Mesendoderm (in vitro differentiated cells): ENCODE data around the gene TTLL3.
A peak's percentile ranks its signal among the peaks of the same experiment; 100 is the strongest.

ENCODE experiments used
- DNase-seq: peaks from one replicate; pipeline ENCODE4 v3.0.0; 2013
- H2AK5ac ChIP-seq: 2 replicates; pipeline ENCODE4 v1.6.1; 2013; ENCODE audit warnings: low read length, inconsistent platforms
- H2BK120ac ChIP-seq: 2 replicates; pipeline ENCODE4 v1.6.1; 2013; ENCODE audit warnings: low read depth, mild to moderate bottlenecking, low read length, moderate library complexity, mixed read lengths
- H2BK15ac ChIP-seq: replicated peaks from 2 replicates; pipeline ENCODE4 v1.6.1; 2013; ENCODE audit warnings: low read depth, mild to moderate bottlenecking, moderate library complexity
- H2BK5ac ChIP-seq: 2 replicates; pipeline ENCODE4 v1.6.1; 2013; ENCODE audit warnings: low read length, inconsistent platforms
- H3K18ac ChIP-seq: 2 replicates; pipeline ENCODE4 v1.6.1; 2013; ENCODE audit warnings: mild to moderate bottlenecking, low read length, mixed read lengths
- H3K23ac ChIP-seq: one replicate; pipeline ENCODE4 v1.6.1; 2013; ENCODE audit warnings: low read length
- H3K27ac ChIP-seq: 2 replicates; pipeline ENCODE4 v1.5.1; 2013; ENCODE audit warnings: low read depth, mild to moderate bottlenecking, inconsistent platforms, low read length, moderate library complexity
- H3K27me3 ChIP-seq: 2 replicates; pipeline ENCODE4 v1.6.1; 2013; ENCODE audit warnings: low read length, control low read depth, mild to moderate bottlenecking, inconsistent platforms; ENCODE audit not compliant: insufficient read depth, poor library complexity
- H3K36me3 ChIP-seq: 2 replicates; pipeline ENCODE4 v1.6.1; 2013; ENCODE audit warnings: low read length, inconsistent platforms; ENCODE audit not compliant: control insufficient read depth, insufficient read depth
- H3K4ac ChIP-seq: one replicate; pipeline ENCODE4 v1.6.1; 2013; ENCODE audit warnings: low read depth, mild to moderate bottlenecking, low read length, moderate library complexity
- H3K4me1 ChIP-seq: 2 replicates; pipeline ENCODE4 v1.6.1; 2013; ENCODE audit warnings: low read depth, low read length, inconsistent platforms; ENCODE audit not compliant: control insufficient read depth
- H3K4me2 ChIP-seq: 2 replicates; pipeline ENCODE4 v1.6.1; 2013; ENCODE audit warnings: low read length
- H3K4me3 ChIP-seq: 2 replicates; pipeline ENCODE4 v1.5.1; 2013; ENCODE audit warnings: mild to moderate bottlenecking, low read length
- H3K56ac ChIP-seq: one replicate; pipeline ENCODE4 v1.6.1; 2013; ENCODE audit warnings: low read length
- H3K79me1 ChIP-seq: 2 replicates; pipeline ENCODE4 v1.6.1; 2013; ENCODE audit warnings: low read length, inconsistent platforms
- H3K79me2 ChIP-seq: 2 replicates; pipeline ENCODE4 v1.6.1; 2013; ENCODE audit warnings: mild to moderate bottlenecking, low read length; ENCODE audit not compliant: control insufficient read depth, insufficient read depth
- H3K9ac ChIP-seq: 2 replicates; pipeline ENCODE4 v1.6.1; 2013; ENCODE audit warnings: low read length, inconsistent platforms
- H4K5ac ChIP-seq: one replicate; pipeline ENCODE4 v1.6.1; 2013; ENCODE audit warnings: low read length
- H4K8ac ChIP-seq: one replicate; pipeline ENCODE4 v1.6.1; 2013; ENCODE audit warnings: low read depth, mild to moderate bottlenecking, control low read depth, low read length, moderate library complexity
- WGBS: extraction: QIAGEN DNeasy Blood & Tissue Kit; methylation state at CpG from one replicate; pipeline ENCODE4 v1.1.7; 2013; ENCODE audit warnings: low lambda C conversion rate, missing lambda C conversion rate; ENCODE audit not compliant: insufficient coverage; ENCODE audit errors: extremely low coverage; 5-methylcytosine and 5-hydroxymethylcytosine counted together

The TTLL3 gene

GRCh38 chr3:9826815-9827573, 16.9 kb downstream of the TTLL3 start:
- no peaks in the 10 kb centered on the region for H3K79me1 ChIP-seq
- H2BK15ac ChIP-seq = no peak overlapping the region
- H3K4me3 ChIP-seq = no peak overlapping the region
- no peak overlapping the region for H2AK5ac ChIP-seq
- no peak overlapping the region for H2BK5ac ChIP-seq
- no CpG with 5 or more reads among the region's 20 CpGs for WGBS
- H3K27ac ChIP-seq = no peak overlapping the region
- H3K23ac ChIP-seq = no peak overlapping the region
- no peak overlapping the region for H3K9ac ChIP-seq
- H3K4me1 ChIP-seq = no peaks in the 10 kb centered on the region
- DNase-seq = peak; percentile 79
- no peak overlapping the region for H4K5ac ChIP-seq
- H4K8ac ChIP-seq = no peak overlapping the region
- H3K79me2 ChIP-seq = no peaks in the 10 kb centered on the region
- H3K4ac ChIP-seq = no peak overlapping the region
- no peak overlapping the region for H2BK120ac ChIP-seq
- no peaks in the 10 kb centered on the region for H3K36me3 ChIP-seq
- no peak overlapping the region for H3K18ac ChIP-seq
- no peaks in the 10 kb centered on the region for H3K27me3 ChIP-seq
- H3K4me2 ChIP-seq = no peak overlapping the region
- peak overlapping the region; percentile 15 for H3K56ac ChIP-seq

- no CpG with 5 or more reads among the region's 17 CpGs for WGBS
- Histone ChIP-seq H3K27me3 (no peaks in the 10 kb centered on the region), H3K56ac (no peak overlapping the region), H3K4me2 (no peak overlapping the region), H2BK5ac (no peak overlapping the region), H2AK5ac (no peak overlapping the region), H2BK15ac (no peak overlapping the region), H3K23ac (no peak overlapping the region), H4K5ac (no peak overlapping the region), H3K79me1 (no peaks in the 10 kb centered on the region), H3K27ac (no peak overlapping the region), H2BK120ac (no peak overlapping the region), H3K79me2 (no peaks in the 10 kb centered on the region), H3K9ac (no peak overlapping the region), H3K4me3 (no peak overlapping the region), H3K36me3 (no peaks in the 10 kb centered on the region), H4K8ac (no peak overlapping the region), H3K4me1 (no peaks in the 10 kb centered on the region), H3K18ac (no peak overlapping the region), H3K4ac (no peak overlapping the region)
- DNase-seq = no peak
These were observed 19.0 kb downstream of the TTLL3 start for GRCh38 chr3:9828801-9829755.

- Histone ChIP-seq H3K4me2 (no peak overlapping the region), H3K27ac (no peak overlapping the region), H3K4me1 (no peaks in the 10 kb centered on the region), H3K9ac (no peak overlapping the region), H3K18ac (no peak overlapping the region), H3K79me1 (no peaks in the 10 kb centered on the region), H4K8ac (no peak overlapping the region), H3K23ac (no peak overlapping the region), H3K56ac (no peak overlapping the region), H4K5ac (no peak overlapping the region), H3K4me3 (no peak overlapping the region), H2BK120ac (no peak overlapping the region), H2AK5ac (no peak overlapping the region), H2BK5ac (no peak overlapping the region), H3K27me3 (no peaks in the 10 kb centered on the region), H3K36me3 (no peaks in the 10 kb centered on the region), H2BK15ac (no peak overlapping the region), H3K79me2 (no peaks in the 10 kb centered on the region), H3K4ac (no peak overlapping the region)
- DNase-seq = no peak
- WGBS = no CpG with 5 or more reads among the region's 3 CpGs
These were observed 21.2 kb downstream of the TTLL3 start for GRCh38 chr3:9831253-9831652.

DNA sequence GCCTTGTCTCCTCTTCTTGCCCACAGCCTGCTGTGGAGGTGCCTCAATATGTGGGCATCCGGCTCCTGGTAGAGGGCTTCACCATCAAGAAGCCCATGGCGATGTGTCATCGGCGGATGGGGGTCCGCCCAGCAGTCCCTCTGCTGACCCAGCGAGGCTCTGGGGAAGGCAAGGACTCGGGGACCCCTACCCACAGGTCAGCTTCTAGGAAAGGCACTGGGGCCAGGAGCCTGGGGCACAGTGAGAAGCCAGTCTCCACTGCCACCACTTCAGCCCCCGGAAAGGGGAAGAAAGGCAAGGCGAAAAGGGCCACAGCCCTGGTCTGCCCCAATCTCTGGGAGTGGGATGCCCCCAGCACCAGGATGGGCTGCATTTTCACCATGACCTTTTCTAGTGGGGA, 23.0 kb downstream of the TTLL3 start:
- no CpG with 5 or more reads among the region's 9 CpGs for WGBS
- no peak overlapping the region for H3K4me2 ChIP-seq
- H3K4ac ChIP-seq = no peak overlapping the region
- H3K4me1 ChIP-seq = no peaks in the 10 kb centered on the region
- no peak overlapping the region for H3K56ac ChIP-seq
- no peak overlapping the region for H2BK120ac ChIP-seq
- H3K27me3 ChIP-seq = no peaks in the 10 kb centered on the region
- no peak overlapping the region for H4K5ac ChIP-seq
- no peaks in the 10 kb centered on the region for H3K36me3 ChIP-seq
- H2BK15ac ChIP-seq = no peak overlapping the region
- H3K23ac ChIP-seq = no peak overlapping the region
- no peak overlapping the region for H2BK5ac ChIP-seq
- no peak for DNase-seq
- no peaks in the 10 kb centered on the region for H3K79me2 ChIP-seq
- H3K9ac ChIP-seq = no peak overlapping the region
- no peak overlapping the region for H4K8ac ChIP-seq
- H3K4me3 ChIP-seq = no peak overlapping the region
- H2AK5ac ChIP-seq = no peak overlapping the region
- H3K27ac ChIP-seq = no peak overlapping the region
- H3K79me1 ChIP-seq = no peaks in the 10 kb centered on the region
- H3K18ac ChIP-seq = no peak overlapping the region

DNA sequence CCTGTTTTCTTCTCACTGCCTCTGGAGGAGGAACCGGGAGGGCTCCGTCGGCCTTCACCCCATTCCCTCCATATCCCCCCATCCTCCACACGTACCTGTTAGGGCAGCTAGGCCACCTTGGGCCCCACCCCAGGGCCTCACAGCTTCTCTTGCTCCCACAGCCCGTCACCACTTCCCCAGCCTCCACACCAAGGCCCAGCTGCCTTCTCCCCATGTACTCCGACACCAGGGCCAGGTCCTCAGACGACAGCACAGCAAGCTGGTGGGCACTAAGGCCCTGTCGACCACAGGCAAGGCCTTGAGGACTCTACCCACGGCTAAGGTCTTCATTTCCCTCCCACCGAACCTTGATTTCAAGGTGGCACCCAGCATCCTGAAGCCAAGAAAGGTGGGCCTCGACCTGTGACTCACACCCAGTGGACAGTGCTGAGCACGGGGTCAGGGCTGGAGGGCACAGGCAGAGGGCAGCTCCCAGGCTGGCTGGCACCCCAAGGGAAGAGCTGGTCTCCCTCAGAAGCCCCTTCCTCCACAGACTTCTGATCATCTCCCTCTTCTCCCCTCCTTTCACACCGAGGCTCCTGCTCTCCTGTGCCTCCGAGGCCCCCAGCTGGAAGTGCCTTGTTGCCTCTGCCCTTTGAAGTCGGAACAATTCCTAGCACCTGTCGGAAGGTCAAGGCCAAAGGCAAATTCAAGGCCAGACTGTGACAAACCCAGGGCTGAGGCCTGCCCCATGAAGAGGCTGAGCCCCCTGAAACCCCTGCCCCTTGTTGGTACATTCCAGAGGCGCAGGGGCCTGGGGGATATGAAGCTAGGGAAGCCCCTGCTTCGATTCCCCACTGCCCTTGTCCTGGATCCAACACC, 24.7 kb downstream of the TTLL3 start:
- no peak overlapping the region for H3K4me2 ChIP-seq
- H3K4ac ChIP-seq = no peak overlapping the region
- H3K79me1 ChIP-seq = no peaks in the 10 kb centered on the region
- H2BK5ac ChIP-seq = no peak overlapping the region
- no peak overlapping the region for H2AK5ac ChIP-seq
- no peaks in the 10 kb centered on the region for H3K27me3 ChIP-seq
- no peak overlapping the region for H4K5ac ChIP-seq
- no peak overlapping the region for H3K23ac ChIP-seq
- H3K56ac ChIP-seq = no peak overlapping the region
- no peak for DNase-seq
- no peak overlapping the region for H4K8ac ChIP-seq
- no peaks in the 10 kb centered on the region for H3K79me2 ChIP-seq
- H3K4me3 ChIP-seq = no peak overlapping the region
- no peak overlapping the region for H2BK15ac ChIP-seq
- no peak overlapping the region for H3K27ac ChIP-seq
- WGBS = no CpG with 5 or more reads among the region's 18 CpGs
- no peaks in the 10 kb centered on the region for H3K36me3 ChIP-seq
- H3K18ac ChIP-seq = no peak overlapping the region
- H2BK120ac ChIP-seq = no peak overlapping the region
- no peaks in the 10 kb centered on the region for H3K4me1 ChIP-seq
- H3K9ac ChIP-seq = no peak overlapping the region
